Measurements from ENCODE around the gene PTGR2.

Gene PTGR2

DNA sequence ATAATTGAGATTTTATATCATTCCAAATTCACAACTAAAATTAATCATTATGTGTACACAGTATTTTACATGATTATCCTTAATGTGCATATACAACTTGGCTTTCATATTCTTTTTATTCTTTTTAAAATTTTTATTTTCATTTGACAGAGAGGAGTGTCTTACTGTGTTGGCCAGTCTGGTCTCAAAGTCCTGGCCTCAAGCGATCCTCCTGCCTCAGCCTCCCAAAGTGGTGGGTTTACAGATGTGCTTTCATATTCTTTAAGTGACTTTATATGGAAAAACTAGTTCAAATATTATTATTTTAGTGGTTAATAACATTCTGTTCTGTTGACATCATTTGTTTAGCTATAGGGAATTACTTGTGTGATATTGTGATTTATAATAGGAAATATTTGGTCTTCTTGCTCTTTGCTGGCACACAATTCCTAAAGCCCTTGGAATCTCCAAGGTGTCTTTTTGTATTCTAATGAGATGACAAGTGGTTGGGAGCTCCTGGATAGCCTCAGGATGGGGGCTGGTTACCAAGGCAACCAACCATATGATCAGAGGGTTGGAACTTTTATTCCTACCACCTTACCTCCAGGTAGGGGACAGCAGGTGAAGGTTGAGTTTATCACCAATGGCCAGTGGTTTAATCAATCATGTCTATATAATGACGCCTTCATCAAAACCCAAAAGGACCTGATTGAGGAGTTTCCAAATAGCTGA lies 19.0 kb downstream of the PTGR2 start:
- no peak for TF ChIP-seq EZH2 (IDR thresholded peaks at IDR 0.05; ENCODE audit: borderline replicate concordance, low read length)
- TF ChIP-seq, protein P1, sequence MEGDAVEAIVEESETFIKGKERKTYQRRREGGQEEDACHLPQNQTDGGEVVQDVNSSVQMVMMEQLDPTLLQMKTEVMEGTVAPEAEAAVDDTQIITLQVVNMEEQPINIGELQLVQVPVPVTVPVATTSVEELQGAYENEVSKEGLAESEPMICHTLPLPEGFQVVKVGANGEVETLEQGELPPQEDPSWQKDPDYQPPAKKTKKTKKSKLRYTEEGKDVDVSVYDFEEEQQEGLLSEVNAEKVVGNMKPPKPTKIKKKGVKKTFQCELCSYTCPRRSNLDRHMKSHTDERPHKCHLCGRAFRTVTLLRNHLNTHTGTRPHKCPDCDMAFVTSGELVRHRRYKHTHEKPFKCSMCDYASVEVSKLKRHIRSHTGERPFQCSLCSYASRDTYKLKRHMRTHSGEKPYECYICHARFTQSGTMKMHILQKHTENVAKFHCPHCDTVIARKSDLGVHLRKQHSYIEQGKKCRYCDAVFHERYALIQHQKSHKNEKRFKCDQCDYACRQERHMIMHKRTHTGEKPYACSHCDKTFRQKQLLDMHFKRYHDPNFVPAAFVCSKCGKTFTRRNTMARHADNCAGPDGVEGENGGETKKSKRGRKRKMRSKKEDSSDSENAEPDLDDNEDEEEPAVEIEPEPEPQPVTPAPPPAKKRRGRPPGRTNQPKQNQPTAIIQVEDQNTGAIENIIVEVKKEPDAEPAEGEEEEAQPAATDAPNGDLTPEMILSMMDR (IDR thresholded peaks at IDR 0.05; ENCODE audit: low read length), result no peak
- Histone ChIP-seq H3K4me3 (ENCODE audit: low read depth, low read length, poor library complexity, severe bottlenecking) (no peak overlapping the region), H3K36me3 (ENCODE audit: insufficient read depth, low read length) (no peaks in the 10 kb centered on the region), H3K4me1 (ENCODE audit: insufficient read depth, low read length, severe bottlenecking) (peaks cover 6% of the 10 kb centered on the region), H3K27me3 (ENCODE audit: insufficient read depth, low read length) (no peaks in the 10 kb centered on the region), H2AFZ (ENCODE audit: low read length) (no peak overlapping the region), H3K4me2 (ENCODE audit: low read length) (no peak overlapping the region), H4K20me1 (ENCODE audit: insufficient read depth, low read length) (no peaks in the 10 kb centered on the region), H3K9ac (ENCODE audit: low read length) (no peak overlapping the region), H3K9me3 (ENCODE audit: low read length) (no peaks in the 10 kb centered on the region), H3K79me2 (ENCODE audit: insufficient read depth, low read length) (no peaks in the 10 kb centered on the region), H3F3A (ENCODE audit: insufficient read depth, low read length) (no peaks in the 10 kb centered on the region), H3K9me2 (ENCODE audit: low read depth, low read length) (no peaks in the 10 kb centered on the region), H3K27ac (ENCODE audit: low read depth, low read length, poor library complexity, severe bottlenecking) (no peak overlapping the region)

DNA sequence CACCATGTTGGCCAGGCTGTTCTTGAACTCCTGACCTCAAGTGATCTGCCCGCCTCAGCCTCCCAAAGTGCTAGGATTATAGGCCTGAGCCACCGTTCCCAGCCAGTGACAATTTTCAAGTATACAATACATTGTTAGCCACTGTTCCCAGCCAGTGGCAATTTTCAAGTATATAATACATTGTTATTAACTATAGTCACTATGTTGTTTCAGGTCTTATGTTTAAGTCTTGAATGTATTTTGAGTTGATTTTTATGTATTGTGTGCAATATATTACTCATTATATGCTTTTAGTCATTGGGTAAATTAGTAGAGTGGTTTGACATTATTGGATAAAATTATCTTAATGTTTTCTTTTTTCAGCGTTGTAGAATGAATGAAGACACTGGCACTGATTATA lies 22.0 kb downstream of the PTGR2 start:
- no peaks in the 10 kb centered on the region for H3K9me3 ChIP-seq (ENCODE audit: low read length)
- H3K9me2 ChIP-seq (ENCODE audit: low read depth, low read length), result no peaks in the 10 kb centered on the region
- no peak overlapping the region for H3K4me3 ChIP-seq (ENCODE audit: low read depth, low read length, poor library complexity, severe bottlenecking)
- no peaks in the 10 kb centered on the region for H3K4me1 ChIP-seq (ENCODE audit: insufficient read depth, low read length, severe bottlenecking)
- no peaks in the 10 kb centered on the region for H3K27me3 ChIP-seq (ENCODE audit: insufficient read depth, low read length)
- no peak overlapping the region for H2AFZ ChIP-seq (ENCODE audit: low read length)
- H3K79me2 ChIP-seq (ENCODE audit: insufficient read depth, low read length), result no peaks in the 10 kb centered on the region
- H3K4me2 ChIP-seq (ENCODE audit: low read length), result no peak overlapping the region
- TF ChIP-seq, protein P1 (IDR thresholded peaks at IDR 0.05; ENCODE audit: low read length), result no peak
- no peak for TF ChIP-seq EZH2 (IDR thresholded peaks at IDR 0.05; ENCODE audit: borderline replicate concordance, low read length)
- no peaks in the 10 kb centered on the region for H3F3A ChIP-seq (ENCODE audit: insufficient read depth, low read length)
- no peak overlapping the region for H3K27ac ChIP-seq (ENCODE audit: low read depth, low read length, poor library complexity, severe bottlenecking)
- no peaks in the 10 kb centered on the region for H4K20me1 ChIP-seq (ENCODE audit: insufficient read depth, low read length)
- H3K36me3 ChIP-seq (ENCODE audit: insufficient read depth, low read length), result no peaks in the 10 kb centered on the region
- no peak overlapping the region for H3K9ac ChIP-seq (ENCODE audit: low read length)

DNA sequence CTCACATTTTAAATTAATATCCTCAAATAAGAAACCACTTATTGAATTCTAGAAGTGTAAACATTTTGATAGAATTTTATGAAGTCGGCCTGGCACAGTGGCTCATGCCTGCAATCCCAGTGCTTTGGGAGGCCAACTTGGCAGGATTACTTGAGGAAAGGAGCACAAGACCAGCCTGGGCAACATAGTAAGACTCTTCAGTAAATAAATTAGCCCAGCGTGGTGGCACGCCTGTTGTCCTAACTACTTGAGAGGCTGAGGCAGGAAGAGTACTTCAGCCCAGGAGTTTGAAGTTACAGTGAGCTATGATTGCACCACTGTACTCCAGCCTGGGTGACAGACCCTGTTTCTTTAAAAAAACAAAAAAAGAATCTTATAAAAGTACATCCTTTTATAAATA lies 26.2 kb downstream of the PTGR2 start:
- H3K27me3 ChIP-seq (ENCODE audit: insufficient read depth, low read length), result no peaks in the 10 kb centered on the region
- H4K20me1 ChIP-seq (ENCODE audit: insufficient read depth, low read length), result no peaks in the 10 kb centered on the region
- H3K36me3 ChIP-seq (ENCODE audit: insufficient read depth, low read length), result no peaks in the 10 kb centered on the region
- H3K9me2 ChIP-seq (ENCODE audit: low read depth, low read length), result no peaks in the 10 kb centered on the region
- H3K4me2 ChIP-seq (ENCODE audit: low read length), result no peak overlapping the region
- H3F3A ChIP-seq (ENCODE audit: insufficient read depth, low read length), result no peaks in the 10 kb centered on the region
- TF ChIP-seq, protein P1 (IDR thresholded peaks at IDR 0.05; ENCODE audit: low read length), result no peak
- TF ChIP-seq EZH2 (IDR thresholded peaks at IDR 0.05; ENCODE audit: borderline replicate concordance, low read length), result no peak
- H3K4me1 ChIP-seq (ENCODE audit: insufficient read depth, low read length, severe bottlenecking), result no peaks in the 10 kb centered on the region
- H2AFZ ChIP-seq (ENCODE audit: low read length), result no peak overlapping the region
- no peaks in the 10 kb centered on the region for H3K9me3 ChIP-seq (ENCODE audit: low read length)
- no peaks in the 10 kb centered on the region for H3K79me2 ChIP-seq (ENCODE audit: insufficient read depth, low read length)
- H3K9ac ChIP-seq (ENCODE audit: low read length), result no peak overlapping the region
- no peak overlapping the region for H3K4me3 ChIP-seq (ENCODE audit: low read depth, low read length, poor library complexity, severe bottlenecking)
- no peak overlapping the region for H3K27ac ChIP-seq (ENCODE audit: low read depth, low read length, poor library complexity, severe bottlenecking)

All from OCI-LY1 (cell line).